HG02885 (cell line): ENCODE data around the gene FARS2.
A peak's percentile ranks its signal among the peaks of the same experiment; 100 is the strongest.

Experiments
- ATAC-seq: cut with Tn5 transposase; IDR thresholded peaks from one replicate; pipeline ENCODE4 v1.9.1; 2021; ENCODE audit warnings: mild to moderate bottlenecking; ENCODE audit not compliant: unreplicated experiment, poor library complexity

Gene FARS2

GRCh38 chr6:5260661-5261544, at the start of gene FARS2, which contains the start of gene LYRM4:
Gene FARS2, plus strand, starts transcription at chr6:5261513.
Gene LYRM4, minus strand, starts transcription at chr6:5260950. Its CDS starts 217 bp downstream, at chr6:5260733.
- peak; percentile 75 for ATAC-seq

DNA sequence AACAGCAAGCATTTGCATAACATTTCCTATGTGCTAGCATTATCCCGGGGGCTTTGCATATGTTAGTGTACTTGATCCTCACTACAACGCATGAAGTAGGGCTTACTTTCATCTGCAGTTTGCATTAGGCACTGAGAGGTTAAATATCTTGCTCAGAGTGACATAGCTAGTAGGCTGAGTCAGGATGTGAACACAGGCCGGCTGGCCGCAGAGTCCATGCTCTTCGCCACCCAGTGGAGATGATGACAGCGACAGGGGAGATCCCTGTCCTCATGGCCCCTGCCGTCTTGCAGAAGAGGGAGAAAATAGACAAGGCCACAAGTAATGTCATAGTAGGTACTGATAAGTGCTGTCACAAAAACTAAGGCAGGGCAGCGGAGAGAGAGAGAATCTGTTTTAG, 47.5 kb upstream of the FARS2 start:
- ATAC-seq = no peak

DNA sequence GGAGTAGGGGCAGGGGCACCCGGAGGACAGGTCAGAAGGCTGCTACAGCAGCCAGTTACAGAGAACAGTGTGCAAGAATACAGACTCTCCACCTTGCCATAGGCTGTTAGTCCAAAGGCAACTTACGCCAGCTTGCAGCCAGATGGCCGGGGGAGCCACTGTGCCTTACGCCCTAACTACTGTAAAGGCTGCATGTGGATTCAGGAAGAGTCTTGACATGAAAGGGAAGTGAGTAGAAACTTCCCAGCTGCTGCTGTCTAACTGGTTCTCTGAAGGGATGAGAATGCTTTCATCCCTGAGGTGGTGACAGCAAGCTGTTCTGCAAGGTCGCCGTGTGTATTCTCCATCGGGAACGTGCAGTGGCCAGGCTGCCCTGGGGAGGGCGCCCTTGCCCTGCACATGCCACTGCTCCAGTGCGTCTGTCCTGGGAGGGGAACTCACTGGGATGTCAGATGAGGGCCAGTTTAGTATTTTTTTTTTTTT, 46.7 kb upstream of the FARS2 start:
- ATAC-seq = no peak

DNA sequence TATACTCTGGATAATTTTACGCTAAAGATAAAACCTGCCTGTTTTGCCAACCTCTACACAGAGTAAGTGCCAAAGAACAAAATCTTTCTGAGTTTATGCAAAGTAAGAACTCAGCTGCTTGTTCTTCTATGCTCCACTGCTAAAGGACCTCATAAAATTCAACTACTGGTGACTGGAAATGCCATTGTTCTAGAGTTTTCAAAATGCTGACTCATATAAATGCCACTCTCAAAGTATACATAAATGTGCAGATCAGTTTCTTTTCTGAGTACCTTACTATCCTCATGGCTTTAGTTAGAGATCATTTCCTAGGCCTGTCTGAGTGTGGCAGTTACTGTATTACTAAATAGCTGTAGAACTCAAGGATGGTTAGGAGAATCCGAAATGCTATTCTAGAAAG, 46.2 kb upstream of the FARS2 start:
- ATAC-seq = no peak

DNA sequence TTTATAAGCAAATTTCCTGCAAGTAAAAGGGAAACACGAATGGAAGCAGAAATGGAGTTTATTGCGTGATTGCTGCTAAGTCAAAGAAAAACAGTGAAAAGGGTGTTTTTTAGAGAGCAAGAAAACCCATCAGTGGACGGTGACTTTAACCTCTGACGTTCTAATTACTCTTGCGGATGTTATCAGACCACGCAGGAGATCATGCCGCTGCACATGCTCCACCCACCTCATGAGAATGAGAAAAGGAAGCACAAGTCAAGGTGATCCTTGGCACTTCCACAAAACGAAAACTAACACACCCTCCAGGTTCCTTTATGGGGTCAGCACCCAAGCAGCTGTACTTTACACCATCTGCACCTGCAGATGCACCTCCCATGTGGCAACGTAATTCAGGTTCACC, 45.5 kb upstream of the FARS2 start:
- ATAC-seq = no peak

DNA sequence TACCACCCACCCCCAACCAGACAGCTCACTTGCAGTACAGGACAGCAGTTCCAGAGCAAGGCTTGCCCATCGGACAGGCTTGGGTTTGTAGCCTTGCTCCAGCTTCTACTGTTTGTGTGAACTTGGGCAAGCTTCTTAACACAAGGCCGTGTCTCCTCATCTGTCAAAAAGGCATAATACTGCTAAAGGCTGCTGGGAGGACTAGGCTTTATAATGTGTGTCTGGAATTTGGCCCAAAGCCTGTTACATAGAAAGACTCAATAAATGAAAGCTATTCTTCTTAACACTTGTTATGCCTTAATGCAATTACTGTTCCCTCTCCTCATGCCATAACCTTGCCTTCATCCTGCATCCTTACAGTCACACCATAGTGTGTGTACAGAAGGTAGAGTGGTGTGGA, 44.0 kb upstream of the FARS2 start:
- no peak for ATAC-seq

DNA sequence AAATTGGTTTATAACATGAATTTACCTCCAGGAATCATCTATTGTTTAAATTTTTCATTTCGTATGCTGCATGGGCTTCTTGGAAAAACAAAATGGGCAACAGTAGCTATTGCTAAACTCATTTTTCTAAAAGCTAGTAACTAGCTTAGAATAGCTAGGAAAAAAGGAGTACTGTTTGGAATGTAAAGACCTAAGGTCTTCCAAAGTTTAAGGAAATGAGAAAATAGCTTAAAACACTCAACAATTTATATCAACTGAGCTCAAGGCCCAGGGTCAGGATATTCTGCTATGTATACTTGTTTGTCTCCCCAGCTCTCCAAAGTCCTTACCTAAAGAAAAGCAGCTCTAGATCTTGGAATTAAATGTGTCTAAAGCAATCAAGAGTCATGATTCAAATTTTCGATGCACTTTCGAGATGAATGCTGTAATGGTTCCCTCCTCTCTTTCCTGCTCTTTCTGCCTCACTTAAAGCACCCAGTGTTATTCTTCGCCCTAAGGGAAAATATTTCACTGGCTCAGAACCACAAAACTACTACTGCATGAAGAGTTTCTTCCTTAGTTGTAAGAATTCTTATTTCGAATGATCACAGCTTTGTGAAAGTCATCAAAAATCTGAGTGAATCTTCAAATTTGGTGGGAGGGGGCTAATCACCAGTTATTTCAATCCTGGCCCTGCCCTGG, 42.2 kb upstream of the FARS2 start:
- ATAC-seq = no peak

DNA sequence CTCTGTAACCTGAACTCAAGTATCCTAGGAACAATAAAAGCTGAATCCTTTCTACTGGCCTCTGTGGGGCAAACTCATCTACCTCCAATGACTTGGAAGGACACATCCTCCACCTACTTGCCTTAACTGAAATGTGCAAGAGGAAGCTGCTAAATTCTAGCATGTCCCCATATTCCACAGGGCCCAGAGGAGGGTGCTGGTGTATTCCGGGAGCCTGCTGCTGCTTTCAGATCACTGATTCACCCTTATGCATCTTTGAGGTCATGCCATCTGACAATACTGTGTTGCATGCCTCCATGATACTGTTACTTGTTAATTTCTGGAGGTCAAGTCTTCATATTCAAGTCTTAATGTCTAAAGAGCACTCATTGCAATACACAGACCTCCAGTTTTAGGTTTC, 40.9 kb upstream of the FARS2 start:
- ATAC-seq = no peak

DNA sequence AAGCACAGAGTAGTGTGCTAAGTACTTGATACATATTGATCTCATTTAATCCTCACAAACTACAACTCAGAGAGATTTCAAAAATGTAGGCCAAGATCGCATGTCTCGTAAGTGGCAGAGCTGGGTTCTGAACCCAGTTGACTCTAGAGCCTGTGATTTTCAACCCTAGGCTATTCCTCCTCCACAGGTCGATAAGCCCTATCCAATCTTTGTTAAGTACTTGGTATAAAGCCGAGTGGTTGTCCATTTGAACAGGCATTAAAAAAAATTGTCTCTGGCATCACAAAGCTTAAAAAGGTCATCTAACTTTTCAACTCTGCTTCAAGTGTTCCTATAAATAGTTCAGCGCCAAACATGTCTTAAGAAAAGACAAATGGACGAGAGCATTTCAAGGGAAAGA, 38.0 kb upstream of the FARS2 start:
- ATAC-seq = no peak

DNA sequence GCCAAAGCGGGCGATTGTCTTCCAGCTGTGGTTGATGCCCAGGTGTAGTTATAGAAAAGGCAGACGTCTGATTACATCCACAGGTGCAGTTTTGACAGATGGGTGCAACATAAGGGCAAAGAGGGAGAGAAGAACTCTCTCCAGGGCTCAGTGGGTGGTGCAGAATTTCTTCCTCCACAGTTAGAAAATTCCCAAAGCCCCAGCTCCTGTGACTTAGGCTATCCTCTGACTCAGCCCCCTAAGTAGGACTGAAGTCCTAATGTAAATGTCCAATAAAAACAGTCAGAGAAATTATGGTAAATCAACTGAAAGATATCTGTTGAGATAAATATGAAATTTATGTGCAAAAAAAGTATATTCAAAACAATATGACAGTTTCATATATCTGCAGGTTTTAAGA, 32.0 kb upstream of the FARS2 start:
- ATAC-seq = no peak

DNA sequence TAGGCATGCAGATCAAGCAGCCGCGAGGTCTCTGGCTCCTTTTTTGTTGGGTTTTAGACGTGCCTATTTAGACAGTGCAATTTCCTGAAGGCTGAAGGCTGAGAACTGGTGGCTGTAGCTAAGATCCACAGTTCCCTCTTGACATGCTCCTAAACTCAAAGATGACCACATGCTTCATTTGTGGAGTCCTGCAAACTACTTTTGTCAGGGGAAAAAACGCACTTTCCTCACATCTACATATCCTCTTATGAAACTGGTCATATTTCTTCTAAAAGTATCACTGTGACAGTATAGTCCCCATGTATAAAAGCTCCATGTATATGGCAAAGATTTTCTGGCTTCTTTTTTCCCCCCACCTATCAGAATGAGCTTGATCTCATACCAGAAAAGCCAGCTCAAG, 31.2 kb upstream of the FARS2 start:
- no peak for ATAC-seq

GRCh38 chr6:5231289-5231688, 30.0 kb upstream of the FARS2 start:
- ATAC-seq = no peak

DNA sequence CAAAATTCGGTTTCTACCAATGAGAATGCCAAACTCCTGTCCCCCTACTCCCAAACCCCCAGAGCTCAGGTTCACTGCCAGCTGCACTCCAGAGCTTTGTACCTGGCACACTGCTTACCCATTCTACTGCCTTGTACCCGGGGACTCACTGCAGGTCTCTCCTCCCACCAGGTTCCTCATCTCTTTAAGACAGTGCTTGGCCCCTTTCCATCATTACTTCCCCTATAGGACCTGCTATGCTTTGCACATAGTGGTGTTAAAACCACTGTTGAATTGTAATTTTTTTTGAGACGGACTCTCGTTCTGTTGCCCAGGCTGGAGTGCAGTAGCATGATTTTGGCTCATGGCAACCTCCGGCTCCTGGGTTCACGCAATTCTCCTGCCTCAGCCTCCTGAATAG, 26.4 kb upstream of the FARS2 start:
- no peak for ATAC-seq

DNA sequence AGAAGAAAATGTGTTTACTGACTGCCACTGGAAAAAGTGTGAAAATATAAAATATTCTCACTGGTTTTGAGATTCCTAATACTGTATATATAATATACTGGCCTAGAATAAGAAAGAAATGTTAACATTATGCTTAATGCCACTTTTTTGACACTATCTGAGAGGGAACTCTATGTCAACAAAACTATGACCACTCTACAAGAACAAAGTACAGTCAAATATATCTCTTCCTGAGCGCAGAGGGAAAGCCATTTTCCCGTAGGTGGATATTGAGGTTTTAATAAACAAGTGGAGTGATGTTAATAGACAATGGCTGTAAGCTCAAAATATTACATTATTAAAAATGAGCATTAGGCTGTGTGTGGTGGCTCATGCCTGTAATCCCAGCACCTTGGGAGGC, 25.5 kb upstream of the FARS2 start:
- no peak for ATAC-seq

GRCh38 chr6:5237805-5238204, 23.5 kb upstream of the FARS2 start:
- ATAC-seq = no peak

- ATAC-seq = no peak
These were observed 23.0 kb upstream of the FARS2 start for GRCh38 chr6:5238336-5238735.

- ATAC-seq = no peak
These were observed 20.1 kb upstream of the FARS2 start for GRCh38 chr6:5241252-5241651.

- ATAC-seq = no peak
These were observed 18.2 kb upstream of the FARS2 start for GRCh38 chr6:5243069-5243468.

DNA sequence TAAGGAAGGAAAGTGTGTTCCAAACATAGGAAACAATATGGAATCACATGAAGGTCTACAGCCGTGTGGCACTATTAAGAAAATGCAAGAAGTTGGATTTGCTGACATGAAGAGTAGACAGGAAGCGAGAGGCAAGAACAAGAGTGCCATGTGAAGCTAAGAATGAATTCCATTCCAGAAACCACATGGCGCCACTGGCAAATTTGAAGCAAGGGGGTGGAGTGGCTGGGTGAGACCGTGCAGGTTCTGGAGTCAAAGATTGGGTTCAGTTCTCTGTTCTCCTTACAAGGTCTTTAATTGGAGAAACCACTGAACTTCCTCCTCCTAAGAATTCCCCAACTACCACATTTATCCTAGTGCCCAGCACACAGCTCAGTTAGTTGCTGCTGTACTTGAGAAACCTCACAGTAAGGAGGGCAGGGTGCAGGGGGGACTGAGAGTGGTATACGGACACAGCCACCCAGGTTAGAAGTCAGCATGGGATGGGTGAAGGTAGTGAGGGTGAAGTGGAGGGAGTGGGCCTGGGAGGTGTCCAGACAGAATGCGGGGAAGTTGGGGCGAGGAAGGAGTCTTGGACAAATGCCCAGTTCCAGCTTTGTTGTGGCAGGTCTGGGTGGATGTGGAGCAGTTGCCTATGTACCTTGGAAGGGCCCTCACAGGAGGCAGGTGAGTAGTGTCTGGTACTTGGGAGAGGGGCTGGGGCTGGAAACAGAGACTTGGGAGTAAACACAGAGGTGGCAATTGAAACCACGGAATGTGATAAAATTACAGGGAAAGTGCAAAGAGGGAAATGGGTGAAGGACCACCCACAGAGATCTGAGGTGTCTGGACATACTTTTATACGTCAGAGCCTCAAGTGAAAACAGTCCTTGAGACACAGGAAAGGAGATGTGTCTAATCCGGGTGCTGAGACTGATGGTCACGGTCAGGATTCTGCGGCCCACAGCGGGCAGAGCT, 14.9 kb upstream of the FARS2 start:
- ATAC-seq = no peak

DNA sequence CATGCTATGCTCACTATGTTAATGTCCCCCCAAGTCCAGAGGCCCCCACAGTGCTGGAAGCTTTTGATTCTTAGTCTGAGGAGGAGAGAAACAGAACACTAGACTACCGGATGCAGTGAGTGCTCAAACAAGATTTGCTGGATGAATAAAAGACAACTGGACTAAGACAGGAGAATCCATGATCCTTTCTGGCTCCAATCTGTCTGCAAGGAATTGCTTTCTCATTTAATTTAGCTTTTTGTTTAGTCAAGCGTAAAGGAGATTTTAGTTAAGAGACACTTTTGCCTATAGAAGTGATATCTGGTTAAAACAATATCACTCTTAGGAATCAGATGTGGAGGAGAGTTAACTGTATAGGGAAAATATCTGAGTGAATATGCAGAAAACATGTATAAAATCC, 14.1 kb upstream of the FARS2 start:
- ATAC-seq = no peak
